Kidney epithelial cell (primary cell): Measurements from ENCODE around the gene ZFYVE26. TPM values are rescaled to one million over a fixed set of nuclear protein-coding genes. Genes with fewer than 3 reads are reported as not detected.

Experiments used
- DNase-seq: peaks from one replicate; pipeline ENCODE4 v3.0.0-alpha.2; 2010; ENCODE audit warnings: low read depth
- H3K27me3 ChIP-seq: 2 replicates; pipeline ENCODE4 v1.6.0; 2011; ENCODE audit warnings: low read length; ENCODE audit not compliant: control insufficient read depth, insufficient read depth
- H3K36me3 ChIP-seq: 2 replicates; pipeline ENCODE4 v1.5.1; 2011; ENCODE audit warnings: low read length; ENCODE audit not compliant: control insufficient read depth, insufficient read depth
- H3K4me3 ChIP-seq: 2 replicates; pipeline ENCODE4 v1.5.1; 2011; ENCODE audit warnings: low read depth, mild to moderate bottlenecking, control low read depth, low read length
- CTCF ChIP-seq: IDR thresholded peaks from 2 replicates; pipeline ENCODE4 v1.5.1; 2011; ENCODE audit warnings: mild to moderate bottlenecking, moderate library complexity, low read length, control low read depth, inconsistent platforms; ENCODE audit not compliant: insufficient read depth, poor library complexity, severe bottlenecking
- total RNA-seq: library from RNA; depleted of rRNA; stranded (reverse); fragments of >200 nt; gene quantifications from 2 replicates; pipeline ENCODE4 v1.2.3, GENCODE V29; 2015

ZFYVE26 gene
- total RNA-seq, 1 donor from 2014 or later = 26.2 TPM

- no peak overlapping the region for H3K4me3 ChIP-seq
- TF ChIP-seq CTCF = peak; percentile 65
- H3K36me3 ChIP-seq = no peaks in the 10 kb centered on the region
- no peaks in the 10 kb centered on the region for H3K27me3 ChIP-seq
- peak; percentile 34 for DNase-seq
Observed at GRCh38 chr14:67837011-67837624, 20.7 kb upstream of the ZFYVE26 start.

GRCh38 chr14:67835596-67835995, 19.2 kb upstream of the ZFYVE26 start:
- no peak for DNase-seq
- no peak for TF ChIP-seq CTCF
- no peak overlapping the region for H3K4me3 ChIP-seq
- no peaks in the 10 kb centered on the region for H3K27me3 ChIP-seq
- H3K36me3 ChIP-seq = no peaks in the 10 kb centered on the region

- H3K27me3 ChIP-seq = no peaks in the 10 kb centered on the region
- TF ChIP-seq CTCF = no peak
- no peaks in the 10 kb centered on the region for H3K36me3 ChIP-seq
- H3K4me3 ChIP-seq = no peak overlapping the region
- no peak for DNase-seq
Observed at GRCh38 chr14:67833403-67833802, 17.0 kb upstream of the ZFYVE26 start.

- TF ChIP-seq CTCF = no peak
- no peak overlapping the region for H3K4me3 ChIP-seq
- DNase-seq = no peak
- no peaks in the 10 kb centered on the region for H3K36me3 ChIP-seq
- H3K27me3 ChIP-seq = no peaks in the 10 kb centered on the region
Observed at GRCh38 chr14:67831113-67831512, 14.7 kb upstream of the ZFYVE26 start.

GRCh38 chr14:67821121-67821520, 4.7 kb upstream of the ZFYVE26 start:
- Histone ChIP-seq H3K27me3 (no peaks in the 10 kb centered on the region), H3K4me3 (no peak overlapping the region), H3K36me3 (no peaks in the 10 kb centered on the region)
- TF ChIP-seq CTCF = no peak
- no peak for DNase-seq

GRCh38 chr14:67820428-67820971, 4.1 kb upstream of the ZFYVE26 start:
- Histone ChIP-seq H3K27me3 (no peaks in the 10 kb centered on the region), H3K4me3 (peak overlapping the region; percentile 82), H3K36me3 (no peaks in the 10 kb centered on the region)
- DNase-seq = no peak
- no peak for TF ChIP-seq CTCF
